GDM1 (cell line): ENCODE data around the gene CSMD2.

Source experiments
- DNase-seq: peaks from one replicate; lab custom pipeline; 2025; lab: John Stamatoyannopoulos, UW

Gene CSMD2

DNA sequence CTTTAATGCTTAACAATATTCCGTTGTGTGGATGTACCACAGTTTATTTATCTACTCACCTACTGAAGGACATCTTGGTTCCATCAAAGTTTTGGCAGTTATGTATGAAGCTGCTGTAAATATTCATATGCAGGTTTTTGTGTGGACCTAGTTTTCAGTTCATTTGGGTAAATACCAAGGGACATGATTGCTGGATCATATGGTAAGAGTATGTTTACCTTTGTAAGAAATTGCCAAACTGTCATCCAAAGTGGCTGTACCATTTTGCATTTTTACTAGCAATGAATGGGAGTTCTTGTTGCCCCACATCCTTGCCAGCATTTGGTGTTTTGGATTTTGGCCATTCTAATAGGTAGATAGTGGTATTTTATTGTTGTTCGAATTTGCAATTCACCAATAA is 682.6 kb downstream of the CSMD2 start:
- no peak for DNase-seq

DNA sequence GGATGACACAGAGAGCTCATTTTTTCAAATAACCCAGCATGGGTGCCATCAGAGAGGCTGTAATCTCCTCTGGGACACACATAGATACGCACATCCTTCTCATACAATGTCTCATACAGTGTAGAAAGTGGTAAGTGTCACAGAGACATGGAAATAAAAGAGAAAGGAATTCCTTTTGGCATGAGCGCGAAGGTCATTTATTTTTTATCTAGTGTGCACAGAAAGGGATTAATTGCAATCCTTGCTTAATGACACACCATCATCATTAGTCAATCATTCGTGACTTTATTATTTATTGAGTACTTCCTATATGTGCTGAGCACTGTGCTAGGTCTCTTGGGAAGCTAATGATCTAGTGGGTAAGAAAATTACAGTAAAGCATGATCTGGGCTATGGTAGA is 687.6 kb downstream of the CSMD2 start:
- DNase-seq = no peak

DNA sequence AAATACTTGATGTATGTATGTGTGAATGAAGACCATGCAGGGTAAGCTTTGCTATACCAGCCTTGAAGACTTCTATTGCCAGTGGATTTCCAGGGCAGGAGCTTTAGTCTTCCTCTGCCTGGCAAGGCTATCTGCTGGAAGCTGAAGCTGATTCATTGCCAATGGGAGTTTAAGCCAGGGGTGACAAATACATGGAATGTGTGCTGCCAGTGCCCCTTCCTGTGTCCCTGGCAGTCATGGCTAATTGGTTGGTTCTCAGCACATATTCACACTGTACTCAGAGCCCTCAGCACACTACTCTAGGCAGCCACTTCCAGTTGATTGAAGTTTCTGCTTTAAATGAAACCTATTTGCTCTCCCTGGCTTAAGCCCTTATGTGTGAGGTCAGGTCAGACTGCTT is 691.1 kb downstream of the CSMD2 start:
- DNase-seq = no peak

DNA sequence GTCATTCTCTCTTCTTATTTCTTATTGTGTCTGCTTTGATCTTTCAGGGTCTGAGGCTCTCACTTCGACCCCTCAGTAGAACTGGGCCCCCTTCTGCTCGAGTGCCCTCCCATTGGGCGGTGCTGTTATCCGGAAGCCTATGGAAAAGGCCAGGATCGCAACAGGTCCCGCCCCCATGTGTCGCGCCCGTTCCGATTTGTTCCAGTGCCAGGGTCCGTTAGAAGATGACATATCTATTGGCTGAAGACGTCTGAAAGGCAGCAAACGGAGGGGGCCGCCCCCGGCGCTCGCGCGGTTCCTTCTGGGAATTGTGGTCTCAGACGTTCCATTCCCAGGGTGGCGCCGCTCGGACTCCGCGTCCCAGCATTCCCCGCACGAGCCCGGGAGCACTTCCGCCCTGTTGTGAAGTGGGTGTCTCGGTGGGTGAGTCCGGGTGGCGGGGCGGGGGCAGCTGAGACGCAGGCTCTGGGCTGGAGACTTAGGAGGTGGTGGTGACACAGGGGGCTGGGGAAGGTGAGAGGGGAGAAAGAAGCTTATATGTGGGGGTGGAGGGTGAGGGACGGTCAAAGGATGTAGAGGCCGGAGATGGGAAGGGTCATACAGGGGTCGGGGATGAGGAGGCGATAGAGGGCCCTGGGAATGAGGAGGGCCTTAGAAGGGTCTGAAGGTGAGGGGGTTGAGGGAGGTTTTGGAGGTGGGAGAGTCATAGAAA is 692.6 kb downstream of the CSMD2 start, which contains the start of gene ZSCAN20:
Gene ZSCAN20, plus strand, starts transcription at position 377 of the 712 bp plus-strand sequence. CDS start 6,644 bp downstream, outside the sequence.
- peak; percentile 93 for DNase-seq

DNA sequence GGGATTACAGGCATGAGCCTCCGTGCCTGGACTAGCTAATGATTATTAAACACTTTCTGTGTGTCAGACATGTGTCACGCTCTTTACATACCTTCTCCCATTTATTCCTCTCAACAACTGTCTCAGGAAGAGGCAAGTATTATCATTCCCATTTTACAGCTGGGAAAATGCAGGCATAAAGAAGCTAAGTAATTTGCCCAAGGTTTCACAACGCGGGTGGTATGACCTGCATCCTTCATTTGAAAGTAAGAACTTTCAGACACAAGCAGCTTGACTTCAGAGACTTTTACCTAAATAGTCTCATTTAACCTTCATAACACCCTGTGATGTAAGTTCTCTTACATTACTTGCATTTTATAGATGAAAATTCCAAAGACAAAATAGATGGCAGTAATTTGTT is 693.6 kb downstream of the CSMD2 start:
- DNase-seq = no peak

DNA sequence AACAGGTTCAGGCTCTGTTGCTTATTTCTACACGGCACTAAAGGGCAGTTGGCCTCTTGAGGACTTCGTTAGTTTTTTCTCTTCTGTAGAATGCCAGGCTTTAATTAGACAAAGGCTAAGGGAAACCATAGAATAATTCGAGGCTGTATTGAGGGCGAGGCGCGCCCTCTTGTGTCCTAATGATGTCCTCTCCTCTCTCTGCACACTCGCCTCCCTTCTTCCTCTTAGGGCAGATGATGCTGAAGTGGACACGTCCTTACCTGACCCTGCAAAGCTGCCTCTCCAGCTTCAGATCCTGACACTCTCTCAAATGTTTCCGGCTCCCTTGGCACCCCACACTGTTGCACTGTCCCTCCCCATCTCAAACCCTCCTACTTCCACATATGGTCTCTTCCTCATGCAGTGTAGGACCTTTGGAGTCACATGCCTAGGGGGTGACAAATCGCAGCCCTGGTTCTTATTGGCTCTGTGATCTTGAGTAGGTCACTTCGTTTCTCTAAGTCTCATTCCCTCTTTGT is 694.5 kb downstream of the CSMD2 start:
- peak; percentile 72 for DNase-seq

DNA sequence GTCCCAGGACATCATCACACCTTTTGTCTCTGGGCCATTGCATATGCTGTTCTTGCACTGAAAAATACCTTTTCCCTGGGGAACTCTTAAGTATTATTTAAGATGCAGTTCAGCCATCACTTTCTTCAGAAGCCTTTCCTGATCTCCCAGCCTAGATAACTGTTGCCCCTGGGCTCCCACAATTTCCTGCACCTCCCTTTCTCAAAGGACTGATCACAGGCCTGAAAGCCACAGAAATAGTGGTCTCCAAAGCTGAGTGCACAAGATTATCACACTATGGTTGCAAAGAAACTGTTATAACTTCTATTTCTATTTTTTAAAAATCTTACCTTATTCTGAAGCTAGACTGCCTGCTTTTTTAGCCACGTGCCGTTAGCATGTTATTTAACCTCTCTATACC is 695.3 kb downstream of the CSMD2 start:
- no peak for DNase-seq

DNA sequence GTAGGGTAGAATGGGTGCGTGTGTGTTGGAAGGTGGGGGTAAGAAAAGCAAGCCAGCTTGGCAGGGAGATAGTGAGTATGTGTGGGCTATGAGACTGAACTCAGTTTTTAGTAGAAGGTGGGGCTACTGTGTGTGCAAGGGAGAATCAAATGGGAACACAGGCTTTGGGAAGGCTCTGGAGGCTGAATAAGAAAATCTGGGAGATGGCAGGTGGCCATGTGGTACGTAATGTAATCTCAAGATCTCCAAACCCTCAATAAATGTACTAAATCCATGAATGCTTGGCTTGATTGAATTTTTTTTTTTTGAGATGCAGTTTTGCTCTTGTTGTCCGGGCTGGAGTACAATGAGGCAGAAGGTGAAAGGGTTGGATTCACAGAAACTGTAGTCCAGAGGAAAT is 696.1 kb downstream of the CSMD2 start:
- no peak for DNase-seq

DNA sequence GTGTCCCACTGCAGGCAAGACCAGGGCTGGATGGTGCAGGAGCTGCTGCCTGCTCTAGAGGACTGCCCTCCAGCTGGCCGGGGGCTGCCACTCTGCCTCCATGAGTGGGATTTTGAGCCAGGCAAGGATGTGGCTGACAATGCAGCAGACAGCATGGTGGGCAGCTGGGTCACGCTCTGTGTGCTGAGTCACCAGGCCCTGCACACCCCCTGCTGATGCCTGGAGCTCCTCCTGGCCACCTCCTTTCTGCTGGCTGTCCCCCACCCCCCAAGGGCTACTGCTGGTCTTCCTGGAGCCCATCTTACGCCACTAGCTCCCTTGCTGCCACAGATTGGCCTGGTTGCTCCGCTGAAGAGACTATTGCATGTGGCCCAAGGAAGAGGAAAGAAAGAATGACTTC is 696.5 kb downstream of the CSMD2 start:
- DNase-seq = no peak

DNA sequence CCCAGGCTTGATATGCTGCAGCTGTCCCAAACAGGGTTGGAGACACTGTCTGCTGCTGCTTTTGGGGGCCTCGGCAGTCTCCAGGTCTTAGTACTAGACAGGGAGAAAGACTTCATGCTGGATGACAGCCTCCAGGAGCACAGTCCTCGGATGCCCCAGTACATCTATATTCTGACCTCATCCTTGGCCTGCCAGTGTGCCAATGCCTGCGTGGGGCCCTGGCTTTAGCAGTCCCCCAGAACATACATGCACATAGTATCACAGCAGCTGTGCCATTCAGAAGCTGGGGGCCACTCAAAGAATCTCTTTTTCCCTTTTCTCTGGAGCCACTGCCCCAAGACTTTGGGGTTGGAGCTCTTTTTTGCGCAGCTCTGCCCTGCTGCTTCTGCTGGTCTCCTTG is 697.0 kb downstream of the CSMD2 start:
- DNase-seq = no peak

DNA sequence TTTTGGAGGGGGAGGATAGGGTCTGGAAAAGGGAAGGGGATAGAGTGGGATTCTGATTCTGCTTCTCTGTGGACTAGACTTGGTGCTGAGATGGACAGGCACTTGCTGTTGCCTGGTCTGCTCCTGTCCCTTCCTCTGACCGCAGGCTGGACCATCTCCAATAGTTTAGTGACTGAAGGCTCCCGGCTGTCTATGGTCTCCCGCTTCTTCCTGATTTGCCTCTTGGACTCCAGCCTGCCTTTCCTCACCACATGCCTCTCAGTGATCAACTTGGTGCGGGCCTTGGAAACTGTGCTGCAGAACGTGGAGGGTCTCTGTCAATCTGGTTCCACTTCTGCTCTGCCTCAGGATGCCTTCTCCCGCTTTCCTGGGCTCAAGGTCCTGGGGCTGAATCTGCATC is 698.9 kb downstream of the CSMD2 start:
- no peak for DNase-seq

DNA sequence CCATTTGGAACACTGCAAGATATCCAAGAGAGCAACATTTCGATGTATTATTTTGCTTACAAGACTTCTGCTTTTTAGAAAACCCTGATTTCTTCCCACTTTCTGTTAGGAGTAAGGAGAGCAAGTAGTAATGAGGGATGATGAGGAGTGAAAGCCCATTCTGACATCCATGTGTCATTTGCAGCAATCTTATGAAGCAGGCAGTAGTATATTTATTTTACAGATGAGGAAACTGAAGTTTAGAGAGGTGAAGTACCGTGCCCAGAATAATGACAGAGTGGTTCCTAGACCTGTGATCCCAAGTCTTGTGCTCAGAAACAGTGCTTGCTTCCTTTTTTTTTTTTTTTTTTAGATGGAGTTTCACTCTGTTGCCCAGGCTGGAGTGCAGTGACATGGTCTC is 699.7 kb downstream of the CSMD2 start:
- no peak for DNase-seq

DNA sequence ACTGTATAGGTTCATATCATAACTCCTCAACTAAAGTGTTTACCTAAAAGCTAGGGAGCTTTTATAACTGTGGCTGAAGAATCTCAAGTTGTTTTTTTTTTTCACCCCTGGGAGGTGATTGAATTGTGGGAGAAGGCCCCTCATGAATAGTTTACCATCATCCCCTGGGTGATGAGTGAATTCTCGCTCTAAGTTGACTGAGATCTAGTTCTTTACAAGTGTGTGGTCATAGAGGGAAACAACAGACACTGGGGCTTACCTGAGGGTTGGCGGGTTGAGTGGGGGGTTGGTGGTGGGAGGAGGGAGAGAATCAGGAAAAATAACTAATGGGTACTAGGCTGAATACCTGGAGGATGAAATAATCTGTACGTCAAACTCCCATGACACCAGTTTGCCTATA is 700.5 kb downstream of the CSMD2 start:
- no peak for DNase-seq
